GM18951 (cell line): Measurements from ENCODE around the gene GRIK1.

ENCODE experiments used
- POLR2A ChIP-seq: IDR thresholded peaks from 4 replicates; pipeline ENCODE4 v1.6.1; 2011; ENCODE audit warnings: mild to moderate bottlenecking; ENCODE audit not compliant: insufficient read length, insufficient read depth; ENCODE audit errors: extremely low read depth
- in situ Hi-C: fragments of 300-500 bp; cut with MboI; formaldehyde crosslinking; loops from one replicate; pipeline ENCODE4 v1.12.0; 2022; ENCODE audit warnings: low sequenced_read_pairs, mixed read lengths, inconsistent platforms; ENCODE audit not compliant: unreplicated experiment

The GRIK1 gene

GRCh38 chr21:29710498-29710897 lies 229.3 kb downstream of the GRIK1 start:
- in situ Hi-C loops: no loop called here
- no peak for TF ChIP-seq POLR2A

DNA sequence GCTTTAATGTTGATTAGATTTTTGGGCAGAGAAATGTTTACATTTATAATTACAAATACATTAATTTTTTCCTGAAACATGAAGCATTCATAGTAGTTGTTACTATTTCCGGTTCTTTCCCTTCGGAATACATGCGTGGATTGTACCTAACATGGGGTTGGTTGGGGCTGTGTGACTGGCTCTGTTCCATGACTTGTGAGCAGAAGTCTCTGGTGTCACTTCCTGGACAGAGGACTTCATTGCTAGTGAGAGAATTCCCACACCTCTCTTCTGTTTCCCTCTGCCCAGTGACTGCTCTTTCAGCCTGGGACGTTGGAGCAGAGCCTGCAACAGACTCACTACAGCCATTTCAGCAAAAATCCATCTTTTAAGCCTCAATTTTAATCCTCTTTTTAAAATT lies 231.4 kb downstream of the GRIK1 start:
- TF ChIP-seq POLR2A: no peak
- in situ Hi-C loops: no loop called here

DNA sequence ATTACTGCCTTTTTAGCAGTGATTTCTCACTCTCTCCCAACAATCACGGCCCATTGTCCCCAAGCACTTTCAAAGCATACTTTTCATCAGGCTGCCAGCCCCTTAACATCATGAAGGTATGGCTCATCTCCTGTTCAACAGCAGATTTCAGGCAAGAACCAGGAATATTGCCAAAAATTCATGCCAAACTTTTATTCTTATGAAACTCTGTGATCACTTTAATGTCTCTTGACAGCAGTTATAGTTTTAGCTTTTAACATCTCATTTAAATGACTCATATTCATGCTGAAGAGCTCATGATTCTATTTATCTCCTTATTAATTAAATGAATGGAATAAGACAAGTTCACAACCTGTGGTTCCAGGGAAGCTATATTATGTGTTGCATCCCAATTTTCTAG lies 235.1 kb downstream of the GRIK1 start:
- in situ Hi-C loops: no loop called here
- no peak for TF ChIP-seq POLR2A

DNA sequence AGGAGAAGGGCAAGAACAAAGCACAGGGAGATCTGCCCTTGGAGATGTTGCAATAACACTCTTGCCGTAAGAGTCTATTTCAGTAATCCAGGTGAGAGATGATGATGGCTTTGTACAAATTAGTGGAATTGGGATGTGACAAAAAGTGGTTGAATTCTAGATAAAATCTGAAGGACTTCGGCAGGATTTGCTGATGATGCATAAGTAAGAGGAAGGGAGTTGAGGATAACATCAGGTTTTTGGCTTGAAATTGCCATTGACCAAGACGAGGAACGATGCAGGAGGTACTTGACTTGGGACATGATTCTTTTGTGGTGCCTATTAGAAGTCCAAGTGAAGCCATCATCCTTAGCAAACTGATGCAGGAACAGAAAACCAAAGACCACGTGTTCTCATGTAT lies 238.1 kb downstream of the GRIK1 start:
- no peak for TF ChIP-seq POLR2A
- in situ Hi-C loops: no loop called here

- in situ Hi-C loops: no loop called here
These were observed 242.1 kb downstream of the GRIK1 start for GRCh38 chr21:29697555-29698193.

DNA sequence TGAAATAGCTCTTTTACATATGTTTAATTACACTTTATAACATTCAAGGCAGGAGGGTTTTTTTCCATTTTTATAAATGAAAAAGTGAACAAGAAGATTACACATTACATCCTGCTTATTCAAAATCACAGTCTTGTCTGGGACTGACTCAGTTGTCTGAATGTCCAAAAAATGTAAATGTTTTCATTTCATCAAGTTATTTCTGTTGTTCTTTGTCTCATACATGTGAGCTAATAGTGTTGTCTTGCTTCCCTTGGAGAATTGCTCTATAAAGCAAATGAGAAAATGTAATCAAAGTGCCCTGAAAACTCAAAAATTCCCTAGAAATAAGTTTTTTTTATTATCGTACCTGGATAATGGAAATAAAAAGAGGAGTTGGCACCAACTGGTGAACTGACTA lies 242.9 kb downstream of the GRIK1 start:
- in situ Hi-C loops: no loop called here
- no peak for TF ChIP-seq POLR2A

More at GRCh38 chr21:29697555-29698193, 242.1 kb downstream of the GRIK1 start:
- TF ChIP-seq POLR2A: no peak

GRCh38 chr21:29691616-29692491 lies 247.9 kb downstream of the GRIK1 start:
- TF ChIP-seq POLR2A: no peak
- in situ Hi-C loops: no loop called here

DNA sequence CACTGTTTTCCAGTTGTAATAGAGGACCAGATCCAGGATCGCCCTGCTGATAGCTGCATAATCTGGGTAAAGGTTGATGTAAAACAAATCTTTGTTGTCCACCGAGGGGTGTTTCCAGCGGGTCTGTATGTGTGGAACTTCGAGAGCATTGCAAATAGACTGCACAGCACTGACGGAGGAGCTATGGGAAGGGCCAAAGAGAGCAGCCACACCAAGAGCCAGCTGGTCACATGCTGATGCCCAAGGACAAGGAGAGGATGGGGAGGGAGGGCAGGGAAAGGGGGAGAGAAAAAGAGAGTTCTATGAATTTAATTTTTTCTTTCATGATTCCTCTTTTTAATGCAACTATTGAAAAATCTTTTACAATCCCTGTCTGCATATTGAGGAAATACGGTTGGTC lies 250.0 kb downstream of the GRIK1 start:
- in situ Hi-C loops: no loop called here
- TF ChIP-seq POLR2A: no peak

DNA sequence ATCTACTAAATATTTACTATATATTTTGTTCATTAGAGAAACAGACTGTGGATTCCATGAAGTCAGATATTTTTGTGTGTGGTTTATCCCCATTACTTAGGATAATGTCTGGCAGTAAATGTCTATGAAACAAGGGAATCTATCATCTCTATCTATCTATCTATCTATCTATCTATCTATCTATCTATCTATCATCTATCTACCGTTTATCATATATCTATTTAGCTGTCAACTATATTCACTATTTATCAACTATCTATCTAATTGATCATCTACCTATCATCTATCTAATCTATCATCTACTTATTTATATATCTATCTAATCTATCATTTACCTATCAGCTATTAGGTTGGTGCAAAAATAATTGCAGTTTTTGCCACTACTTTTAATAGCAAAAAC lies 255.7 kb downstream of the GRIK1 start:
- in situ Hi-C loops: no loop called here
- TF ChIP-seq POLR2A: no peak

GRCh38 chr21:29682800-29683199 lies 257.0 kb downstream of the GRIK1 start:
- TF ChIP-seq POLR2A: no peak
- in situ Hi-C loops: no loop called here

DNA sequence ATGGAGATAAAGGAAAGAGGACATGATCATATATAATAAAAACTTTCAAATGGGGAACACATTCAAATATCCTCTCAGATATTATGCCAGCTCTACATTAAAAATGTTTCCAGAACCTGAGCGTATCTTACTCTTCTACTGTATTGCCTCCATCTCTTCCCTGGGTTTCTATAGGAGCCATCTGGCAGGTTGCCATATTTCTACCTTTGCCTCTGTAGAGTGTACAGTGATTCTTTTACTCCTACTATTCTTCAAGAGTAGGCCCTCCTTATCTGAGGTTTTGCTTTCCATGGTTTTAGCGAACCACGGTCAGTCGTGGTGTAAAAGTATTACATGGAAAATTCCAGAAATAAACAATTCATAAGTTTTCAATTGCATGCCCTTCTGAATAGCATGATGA lies 259.5 kb downstream of the GRIK1 start:
- in situ Hi-C loops: no loop called here

GRCh38 chr21:29678626-29679025 lies 261.2 kb downstream of the GRIK1 start:
- no peak for TF ChIP-seq POLR2A
- in situ Hi-C loops: no loop called here

More for the DNA sequence above, 259.5 kb downstream of the GRIK1 start:
- no peak for TF ChIP-seq POLR2A

DNA sequence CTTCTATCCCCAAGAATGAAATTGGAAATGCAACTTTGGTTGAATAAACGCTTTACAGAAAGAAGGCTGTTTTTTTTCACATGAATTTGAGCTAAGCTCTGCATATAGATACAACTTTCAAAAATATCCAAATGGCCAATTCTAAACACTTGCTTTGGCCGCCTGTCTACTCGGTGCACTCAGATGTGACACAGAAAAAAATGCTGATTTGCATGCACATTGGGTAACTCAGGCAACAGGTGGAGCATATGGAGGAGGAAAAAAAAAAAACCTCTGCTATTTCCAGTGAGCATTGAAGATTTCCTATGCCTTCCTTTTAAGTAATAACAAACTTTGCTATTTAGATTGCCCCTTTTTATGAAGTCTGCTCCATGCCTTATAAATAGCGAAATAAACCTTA lies 262.5 kb downstream of the GRIK1 start:
- no peak for TF ChIP-seq POLR2A
- in situ Hi-C loops: no loop called here

DNA sequence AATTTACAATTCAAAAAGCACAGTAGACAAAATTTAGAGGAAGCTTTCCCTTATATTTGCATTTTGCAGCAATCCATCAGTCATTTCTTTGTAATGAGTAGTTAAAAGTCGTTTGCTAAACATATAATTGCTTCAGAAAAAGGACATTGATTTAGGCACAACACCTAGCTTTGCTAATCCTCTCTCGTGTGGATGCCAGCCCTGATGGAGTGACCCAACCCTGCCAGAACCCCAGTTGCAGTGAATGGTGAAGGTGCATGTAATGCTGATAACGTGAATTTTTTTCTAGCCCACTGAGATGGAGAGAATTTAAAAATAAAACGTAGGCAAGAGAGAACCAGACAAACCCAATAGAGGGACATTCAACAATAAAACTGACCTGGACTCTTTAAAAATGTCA lies 263.4 kb downstream of the GRIK1 start:
- in situ Hi-C loops: no loop called here
- no peak for TF ChIP-seq POLR2A
